ENCODE measurements around the gene MYO1G.

DNA sequence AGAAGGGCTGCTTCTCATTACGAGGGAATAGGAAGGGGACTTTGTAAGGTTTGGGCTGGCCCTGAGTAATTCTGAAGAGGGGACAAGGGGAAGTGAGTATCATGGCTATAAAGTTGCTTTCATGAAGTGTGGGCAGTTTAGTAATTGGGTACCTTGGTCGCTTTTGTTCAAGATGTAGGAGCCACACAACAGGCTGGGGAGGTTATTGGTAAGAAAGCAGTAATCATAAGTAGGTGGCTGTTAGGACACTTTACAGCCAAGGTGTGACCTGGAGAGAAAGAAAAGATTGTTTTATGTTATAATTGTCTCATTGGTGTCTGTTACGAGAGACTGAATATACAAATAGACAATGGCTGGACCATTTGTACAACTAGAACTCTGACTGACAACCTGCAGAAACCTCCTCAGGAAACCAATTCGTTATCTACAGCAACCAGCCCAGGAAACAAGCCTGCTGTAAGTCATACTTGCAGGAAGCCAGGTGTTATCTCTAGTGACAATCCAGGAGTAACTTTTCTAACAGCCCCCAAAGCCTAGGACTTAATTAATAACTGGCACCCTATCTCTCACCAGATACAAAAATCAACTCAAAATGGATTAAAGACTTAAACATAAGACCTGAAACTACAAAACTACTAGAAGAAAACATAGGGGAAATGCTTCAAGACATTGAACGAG, 16.2 kb upstream of the MYO1G start:
- no peak for TF ChIP-seq CTCF (IDR thresholded peaks at IDR 0.05)
- no peak for TF ChIP-seq REST (IDR thresholded peaks at IDR 0.05; ENCODE audit: insufficient read depth in 1 of 2, low read depth in 2 of 2, low read length in 1 of 2)
- no peak for TF ChIP-seq POLR2AphosphoS5 (IDR thresholded peaks at IDR 0.05; ENCODE audit: low read depth, low read length)
- no peak for TF ChIP-seq SIN3A (IDR thresholded peaks at IDR 0.05; ENCODE audit: borderline replicate concordance, insufficient read depth, low read depth, low read length)
- TF ChIP-seq TCF7L2 (IDR thresholded peaks at IDR 0.05; ENCODE audit: low read depth, low read length): no peak
